T-helper 17 cell (primary cell): ENCODE results near the gene RBFOX2. TPM values are rescaled to one million over a fixed set of nuclear protein-coding genes. Genes with fewer than 3 reads are reported as not detected.

Source experiments
- ATAC-seq: fragments of 150-1000 bp; cut with Tn5 transposase; 2 replicates; pipeline ENCODE4 v1.10.0; 2021; ENCODE audit warnings: mild to moderate bottlenecking, moderate library complexity
- DNase-seq, 3 donors: peaks; one replicate each; pipeline versions ENCODE4 v3.0.0 to v3.0.0-alpha.2; 2020 to 2021
- H3K9me3 ChIP-seq: one replicate; pipeline ENCODE4 v1.7.0; 2013; ENCODE audit warnings: low read length, mild to moderate bottlenecking; ENCODE audit not compliant: control insufficient read depth, poor library complexity, severe bottlenecking
- H3K27ac Mint-ChIP-seq: one replicate; pipeline ENCODE4 v1.8.0; 2022; ENCODE audit warnings: mild to moderate bottlenecking, moderate library complexity, mixed read lengths
- H3K27me3 Mint-ChIP-seq: one replicate; pipeline ENCODE4 v1.8.0; 2022; ENCODE audit warnings: mixed read lengths
- H3K36me3 Mint-ChIP-seq: one replicate; pipeline ENCODE4 v1.8.0; 2022; ENCODE audit warnings: low read depth, mixed read lengths
- H3K4me1 Mint-ChIP-seq: one replicate; pipeline ENCODE4 v1.8.0; 2022; ENCODE audit warnings: mild to moderate bottlenecking, mixed read lengths
- H3K4me3 Mint-ChIP-seq: one replicate; pipeline ENCODE4 v1.8.0; 2022; ENCODE audit warnings: mild to moderate bottlenecking, moderate library complexity, mixed read lengths
- total RNA-seq, 4 donors: library from RNA in 2 of 4; stranded (reverse) in 2 of 4; gene quantifications; one replicate each; pipeline ENCODE4 v1.2.3 and lab custom pipeline; 2022 to 2026

RBFOX2 gene
- total RNA-seq, 2 donors from 2014 or later, result 0.23 to 0.97 TPM

- ATAC-seq (no peak), DNase-seq (no peak)
- Mint-ChIP-seq H3K27ac (no peak overlapping the region), H3K4me1 (peaks cover 18% of the 10 kb centered on the region), H3K4me3 (no peak overlapping the region), H3K27me3 (peaks cover 54% of the 10 kb centered on the region), H3K36me3 (peaks cover 2% of the 10 kb centered on the region)
- no peaks in the 10 kb centered on the region for H3K9me3 ChIP-seq
Observed at GRCh38 chr22:35838855-35839576, 189.6 kb downstream of the RBFOX2 start.

GRCh38 chr22:35837101-35837727 is 191.4 kb downstream of the RBFOX2 start:
- no peak overlapping the region for H3K27ac Mint-ChIP-seq
- no peak for DNase-seq
- no peak for ATAC-seq
- no peaks in the 10 kb centered on the region for H3K9me3 ChIP-seq
- no peak overlapping the region for H3K4me3 Mint-ChIP-seq
- peaks cover 53% of the 10 kb centered on the region for H3K27me3 Mint-ChIP-seq
- peaks cover 18% of the 10 kb centered on the region for H3K4me1 Mint-ChIP-seq
- peaks cover 2% of the 10 kb centered on the region for H3K36me3 Mint-ChIP-seq

- Mint-ChIP-seq H3K4me3 (peak overlapping the region; percentile 39), H3K36me3 (peaks cover 2% of the 10 kb centered on the region), H3K27ac (no peak overlapping the region), H3K27me3 (peaks cover 55% of the 10 kb centered on the region), H3K4me1 (peaks cover 18% of the 10 kb centered on the region)
- no peaks in the 10 kb centered on the region for H3K9me3 ChIP-seq
- no peak for DNase-seq
- ATAC-seq, result no peak
Observed at GRCh38 chr22:35835998-35836691, 192.5 kb downstream of the RBFOX2 start.

GRCh38 chr22:35835267-35835997 is 193.2 kb downstream of the RBFOX2 start:
- Mint-ChIP-seq H3K36me3 (peaks cover 2% of the 10 kb centered on the region), H3K27ac (peak overlapping the region; percentile 14), H3K4me1 (peaks cover 18% of the 10 kb centered on the region), H3K27me3 (peaks cover 54% of the 10 kb centered on the region), H3K4me3 (no peak overlapping the region)
- no peak for ATAC-seq
- H3K9me3 ChIP-seq, result no peaks in the 10 kb centered on the region
- no peak for DNase-seq

- Mint-ChIP-seq H3K4me3 (no peak overlapping the region), H3K4me1 (peaks cover 10% of the 10 kb centered on the region)
Observed at GRCh38 chr22:35834061-35834460, 194.6 kb downstream of the RBFOX2 start.

GRCh38 chr22:35830305-35830704 is 198.3 kb downstream of the RBFOX2 start:
- no peak overlapping the region for H3K27ac Mint-ChIP-seq
- no peak overlapping the region for H3K4me3 Mint-ChIP-seq
- H3K27me3 Mint-ChIP-seq, result peaks cover 51% of the 10 kb centered on the region
- ATAC-seq (no peak), DNase-seq (no peak)
- no peaks in the 10 kb centered on the region for H3K36me3 Mint-ChIP-seq
- H3K4me1 Mint-ChIP-seq, result peaks cover 2% of the 10 kb centered on the region
- no peaks in the 10 kb centered on the region for H3K9me3 ChIP-seq

More at GRCh38 chr22:35834061-35834460, 194.6 kb downstream of the RBFOX2 start:
- ATAC-seq (no peak), DNase-seq (no peak)
- Mint-ChIP-seq H3K27me3 (peaks cover 53% of the 10 kb centered on the region), H3K36me3 (peaks cover 2% of the 10 kb centered on the region), H3K27ac (no peak overlapping the region)
- H3K9me3 ChIP-seq, result no peaks in the 10 kb centered on the region

- Mint-ChIP-seq H3K27ac (no peak overlapping the region), H3K4me3 (no peak overlapping the region), H3K4me1 (peaks cover 2% of the 10 kb centered on the region), H3K27me3 (peaks cover 29% of the 10 kb centered on the region), H3K36me3 (peaks cover 4% of the 10 kb centered on the region)
- ATAC-seq, result no peak
- DNase-seq, result no peak
- H3K9me3 ChIP-seq, result no peaks in the 10 kb centered on the region
Observed at GRCh38 chr22:35824256-35824655, 204.4 kb downstream of the RBFOX2 start.

- H3K36me3 Mint-ChIP-seq, result peaks cover 4% of the 10 kb centered on the region
- no peak overlapping the region for H3K4me3 Mint-ChIP-seq
- H3K27me3 Mint-ChIP-seq, result peaks cover 7% of the 10 kb centered on the region
- H3K9me3 ChIP-seq, result no peaks in the 10 kb centered on the region
- ATAC-seq, result no peak
- no peak overlapping the region for H3K27ac Mint-ChIP-seq
- H3K4me1 Mint-ChIP-seq, result peaks cover 2% of the 10 kb centered on the region
- DNase-seq, result no peak
Observed at GRCh38 chr22:35821654-35822053, 207.0 kb downstream of the RBFOX2 start.

- peaks cover 2% of the 10 kb centered on the region for H3K4me1 Mint-ChIP-seq
- peaks cover 4% of the 10 kb centered on the region for H3K36me3 Mint-ChIP-seq
- no peak for DNase-seq
- H3K27me3 Mint-ChIP-seq, result peaks cover 5% of the 10 kb centered on the region
- no peak for ATAC-seq
- no peak overlapping the region for H3K27ac Mint-ChIP-seq
- H3K4me3 Mint-ChIP-seq, result no peak overlapping the region
- H3K9me3 ChIP-seq, result no peaks in the 10 kb centered on the region
Observed at GRCh38 chr22:35819421-35819820, 209.2 kb downstream of the RBFOX2 start.

GRCh38 chr22:35818897-35819296 is 209.7 kb downstream of the RBFOX2 start:
- peaks cover 2% of the 10 kb centered on the region for H3K4me1 Mint-ChIP-seq
- peaks cover 4% of the 10 kb centered on the region for H3K36me3 Mint-ChIP-seq
- no peaks in the 10 kb centered on the region for H3K9me3 ChIP-seq
- no peak overlapping the region for H3K4me3 Mint-ChIP-seq
- H3K27me3 Mint-ChIP-seq, result peaks cover under 1% of the 10 kb centered on the region
- no peak for ATAC-seq
- DNase-seq, result no peak
- no peak overlapping the region for H3K27ac Mint-ChIP-seq

- no peak overlapping the region for H3K4me3 Mint-ChIP-seq
- DNase-seq (no peak), ATAC-seq (no peak)
- H3K27me3 Mint-ChIP-seq, result no peaks in the 10 kb centered on the region
- peaks cover 3% of the 10 kb centered on the region for H3K36me3 Mint-ChIP-seq
- H3K9me3 ChIP-seq, result no peaks in the 10 kb centered on the region
- H3K4me1 Mint-ChIP-seq, result no peaks in the 10 kb centered on the region
- no peak overlapping the region for H3K27ac Mint-ChIP-seq
Observed at GRCh38 chr22:35812600-35812999, 216.0 kb downstream of the RBFOX2 start.

GRCh38 chr22:35811670-35812069 is 217.0 kb downstream of the RBFOX2 start:
- ATAC-seq (no peak), DNase-seq (no peak)
- no peaks in the 10 kb centered on the region for H3K9me3 ChIP-seq
- Mint-ChIP-seq H3K27ac (no peak overlapping the region), H3K4me1 (no peaks in the 10 kb centered on the region), H3K4me3 (no peak overlapping the region), H3K36me3 (peaks cover 3% of the 10 kb centered on the region), H3K27me3 (no peaks in the 10 kb centered on the region)

GRCh38 chr22:35809816-35810215 is 218.8 kb downstream of the RBFOX2 start:
- Mint-ChIP-seq H3K4me3 (no peak overlapping the region), H3K36me3 (peaks cover 3% of the 10 kb centered on the region), H3K27me3 (no peaks in the 10 kb centered on the region), H3K4me1 (no peaks in the 10 kb centered on the region), H3K27ac (no peak overlapping the region)
- DNase-seq (no peak), ATAC-seq (no peak)
- H3K9me3 ChIP-seq, result no peaks in the 10 kb centered on the region
